Pons (tissue), 1 donor: ENCODE measurements around the gene TMEM37.

ENCODE experiments used
- DNase-seq: peaks from one replicate; pipeline ENCODE4 v3.0.0-alpha.2; 2016; ENCODE audit warnings: low spot score

Gene TMEM37

GRCh38 chr2:119419065-119419464 is 12.6 kb upstream of the TMEM37 start:
- no peak for DNase-seq

- no peak for DNase-seq
Observed at GRCh38 chr2:119419803-119420508, 11.7 kb upstream of the TMEM37 start.

GRCh38 chr2:119421304-119421703 is 10.3 kb upstream of the TMEM37 start:
- DNase-seq: no peak

- no peak for DNase-seq
Observed at GRCh38 chr2:119421741-119422140, 9.9 kb upstream of the TMEM37 start.

- no peak for DNase-seq
Observed at GRCh38 chr2:119422360-119423107, 9.1 kb upstream of the TMEM37 start.

GRCh38 chr2:119423108-119423444 is 8.6 kb upstream of the TMEM37 start:
- no peak for DNase-seq

- no peak for DNase-seq
Observed at GRCh38 chr2:119423811-119424210, 7.8 kb upstream of the TMEM37 start.

GRCh38 chr2:119424284-119425118 is 7.2 kb upstream of the TMEM37 start:
- no peak for DNase-seq

- DNase-seq: no peak
Observed at GRCh38 chr2:119425119-119425405, 6.6 kb upstream of the TMEM37 start.

GRCh38 chr2:119425620-119426395 is 5.8 kb upstream of the TMEM37 start:
- DNase-seq: no peak

- DNase-seq: no peak
Observed at GRCh38 chr2:119426396-119426675, 5.3 kb upstream of the TMEM37 start.

GRCh38 chr2:119426801-119427395 is 4.8 kb upstream of the TMEM37 start:
- no peak for DNase-seq

- no peak for DNase-seq
Observed at GRCh38 chr2:119427756-119428155, 3.9 kb upstream of the TMEM37 start.

GRCh38 chr2:119428488-119429224 is 3.0 kb upstream of the TMEM37 start:
- DNase-seq: no peak

GRCh38 chr2:119429225-119429981 is 2.3 kb upstream of the TMEM37 start:
- DNase-seq: peak; percentile 52

GRCh38 chr2:119430023-119430498 is 1.6 kb upstream of the TMEM37 start:
- DNase-seq: no peak

GRCh38 chr2:119431976-119432850 is 559 bp downstream of the TMEM37 start:
- DNase-seq: peak; percentile 23

- no peak for DNase-seq
Observed at GRCh38 chr2:119432851-119433522, 1.3 kb downstream of the TMEM37 start.
